GM13976 (cell line): ENCODE data around the gene TMPRSS2.

Experiments used
- DNase-seq: peaks from one replicate; pipeline ENCODE4 v3.0.0; 2012; ENCODE audit warnings: low spot score
- in situ Hi-C: fragments of 300-500 bp; cut with MboI; formaldehyde crosslinking; loops from one replicate; pipeline ENCODE4 v1.12.0; 2022; ENCODE audit warnings: low sequenced_read_pairs, mixed read lengths, inconsistent platforms; ENCODE audit not compliant: unreplicated experiment
- TF ChIP-seq, protein P1 (sequence below): IDR thresholded peaks from 2 replicates; pipeline ENCODE4 v1.5.1; 2012; ENCODE audit warnings: borderline replicate concordance, mild to moderate bottlenecking; ENCODE audit not compliant: insufficient read depth; ENCODE audit errors: extremely low read depth, missing control alignments, control extremely low read depth

Gene TMPRSS2

DNA sequence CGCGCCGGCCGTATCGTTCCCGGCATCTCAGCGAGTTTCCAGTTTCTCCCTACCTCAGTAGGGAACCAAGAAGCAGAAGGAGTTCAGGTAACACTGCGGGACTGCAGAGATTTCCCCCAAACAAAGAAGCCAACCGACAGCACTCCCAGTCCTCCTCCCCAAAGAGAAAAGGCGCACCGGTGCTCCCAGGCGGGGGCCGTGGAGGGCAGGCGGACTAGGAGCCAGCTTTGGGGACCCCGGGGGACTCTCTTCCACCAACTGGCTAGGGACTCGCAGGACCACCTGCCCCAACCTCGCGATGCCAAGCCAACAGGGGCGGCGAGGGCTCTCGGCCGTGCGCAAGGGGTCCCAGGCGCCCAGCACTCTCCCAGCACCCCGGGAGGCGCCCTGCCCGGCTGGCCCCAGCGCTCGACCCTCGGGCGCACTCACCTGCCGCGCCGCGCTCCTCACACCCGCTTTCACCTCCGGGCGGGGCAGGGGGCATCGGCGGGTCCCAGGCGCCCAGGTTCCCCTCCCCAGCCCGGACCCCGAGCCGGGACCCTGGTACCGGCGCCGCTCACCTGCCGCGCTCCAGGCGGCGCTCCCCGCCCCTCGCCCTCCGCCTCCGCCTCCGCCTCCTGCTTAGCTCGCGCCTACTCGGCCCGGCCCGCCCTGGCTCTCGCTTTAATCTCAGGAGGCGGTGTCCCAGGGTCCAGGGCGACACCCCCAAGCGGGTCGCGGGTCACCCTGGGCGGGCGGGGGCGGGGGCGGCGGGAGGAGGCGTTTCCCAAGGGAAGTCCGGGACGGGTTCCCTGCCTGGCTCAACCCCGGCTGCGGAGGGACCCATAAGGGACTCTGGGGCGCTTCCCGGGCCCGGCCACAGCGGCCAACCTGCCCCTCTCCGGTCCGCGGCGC lies at the start of gene TMPRSS2:
TSS of gene TMPRSS2 (minus strand) at position 638 of the 894 bp plus-strand sequence. CDS start 10,025 bp downstream, outside the sequence.
- in situ Hi-C loops, result no loop called here
- DNase-seq, result no peak
- TF ChIP-seq, protein P1, sequence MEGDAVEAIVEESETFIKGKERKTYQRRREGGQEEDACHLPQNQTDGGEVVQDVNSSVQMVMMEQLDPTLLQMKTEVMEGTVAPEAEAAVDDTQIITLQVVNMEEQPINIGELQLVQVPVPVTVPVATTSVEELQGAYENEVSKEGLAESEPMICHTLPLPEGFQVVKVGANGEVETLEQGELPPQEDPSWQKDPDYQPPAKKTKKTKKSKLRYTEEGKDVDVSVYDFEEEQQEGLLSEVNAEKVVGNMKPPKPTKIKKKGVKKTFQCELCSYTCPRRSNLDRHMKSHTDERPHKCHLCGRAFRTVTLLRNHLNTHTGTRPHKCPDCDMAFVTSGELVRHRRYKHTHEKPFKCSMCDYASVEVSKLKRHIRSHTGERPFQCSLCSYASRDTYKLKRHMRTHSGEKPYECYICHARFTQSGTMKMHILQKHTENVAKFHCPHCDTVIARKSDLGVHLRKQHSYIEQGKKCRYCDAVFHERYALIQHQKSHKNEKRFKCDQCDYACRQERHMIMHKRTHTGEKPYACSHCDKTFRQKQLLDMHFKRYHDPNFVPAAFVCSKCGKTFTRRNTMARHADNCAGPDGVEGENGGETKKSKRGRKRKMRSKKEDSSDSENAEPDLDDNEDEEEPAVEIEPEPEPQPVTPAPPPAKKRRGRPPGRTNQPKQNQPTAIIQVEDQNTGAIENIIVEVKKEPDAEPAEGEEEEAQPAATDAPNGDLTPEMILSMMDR, result no peak

DNA sequence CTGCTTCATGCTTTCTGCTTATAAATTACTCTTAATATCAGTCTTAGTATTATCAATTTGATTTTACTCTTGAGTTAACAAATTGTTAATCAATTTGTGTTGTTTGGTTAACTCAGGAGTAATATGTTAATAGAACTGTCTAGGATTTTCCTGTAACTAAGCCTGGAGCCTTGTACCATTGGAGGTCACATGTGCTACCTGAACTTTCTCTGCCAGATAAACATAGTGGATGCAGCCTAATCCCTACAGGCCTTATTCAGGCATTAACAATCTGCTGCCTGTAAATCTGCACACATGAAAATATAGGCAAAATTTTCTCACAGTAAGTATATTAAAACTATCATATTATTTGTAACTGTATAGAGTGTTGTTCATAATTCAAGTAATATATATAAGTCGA lies 47.1 kb upstream of the TMPRSS2 start:
- DNase-seq, result no peak
- TF ChIP-seq, protein P1, result no peak
- in situ Hi-C loops, result no loop called here

- in situ Hi-C loops, result no loop called here
- TF ChIP-seq, protein P1, result no peak
- DNase-seq, result no peak
These were observed 44.3 kb upstream of the TMPRSS2 start for GRCh38 chr21:41552254-41552653.

GRCh38 chr21:41548781-41549180 lies 40.8 kb upstream of the TMPRSS2 start:
- TF ChIP-seq, protein P1, result no peak
- in situ Hi-C loops, result no loop called here
- no peak for DNase-seq

GRCh38 chr21:41547111-41547510 lies 39.2 kb upstream of the TMPRSS2 start:
- DNase-seq, result no peak
- TF ChIP-seq, protein P1, result no peak
- in situ Hi-C loops, result no loop called here

GRCh38 chr21:41545500-41546359 lies 37.8 kb upstream of the TMPRSS2 start:
- DNase-seq, result no peak
- TF ChIP-seq, protein P1, result no peak
- in situ Hi-C loops, result no loop called here
